H1 (cell line): ENCODE results near the gene RIF1. TPM values are rescaled to one million over a fixed set of nuclear protein-coding genes. Genes with fewer than 3 reads are reported as not detected.

ENCODE experiments used
- CTCF ChIA-PET: fragments of 300-600 bp; sonication (Branson Sonifier 250); formaldehyde crosslinking; loops from one replicate; lab custom pipeline; 2021; ENCODE audit not compliant: partially characterized antibody; lab: Charles Lee
- POLR2A ChIA-PET: fragments of 300-600 bp; sonication (Branson Sonifier 250); formaldehyde crosslinking; loops from one replicate; lab custom pipeline; 2021; ENCODE audit warnings: inconsistent platforms; ENCODE audit not compliant: partially characterized antibody; lab: Charles Lee
- DNase-seq, 2 experiments: peaks; one replicate each; pipeline versions ENCODE4 v3.0.0 to v3.0.0-alpha.2; 2010 to 2022; ENCODE audit warnings: low spot score in 2 of 2, low read depth in 1 of 2, mixed read lengths in 1 of 2
- FAIRE-seq: peaks from 2 replicates; lab custom pipeline; 2011; peaks lifted over from hg19 to GRCh38; lab: Jason Lieb, UNC
- H2AFZ ChIP-seq: 2 replicates; pipeline ENCODE4 v1.8.1; 2012; ENCODE audit warnings: low read length, inconsistent platforms
- H2AK5ac ChIP-seq: 2 replicates; pipeline ENCODE4 v1.6.1; 2013; ENCODE audit warnings: low read depth, low read length
- H2BK120ac ChIP-seq: replicated peaks from 2 replicates; pipeline ENCODE3; 2013; ENCODE audit warnings: low read depth, low read length, inconsistent platforms
- H2BK12ac ChIP-seq: 2 replicates; pipeline ENCODE4 v1.6.1; 2013; ENCODE audit warnings: low read depth, low read length
- H2BK15ac ChIP-seq: 2 replicates; pipeline ENCODE4 v1.6.1; 2013; ENCODE audit warnings: low read length
- H2BK20ac ChIP-seq: 2 replicates; pipeline ENCODE4 v1.6.1; 2013; ENCODE audit warnings: low read length
- H2BK5ac ChIP-seq: 2 replicates; pipeline ENCODE4 v1.6.1; 2013; ENCODE audit warnings: low read depth, low read length
- H3K14ac ChIP-seq: 2 replicates; pipeline ENCODE4 v1.6.1; 2013; ENCODE audit warnings: inconsistent platforms; ENCODE audit not compliant: insufficient read length
- H3K18ac ChIP-seq: 2 replicates; pipeline ENCODE4 v1.6.1; 2013; ENCODE audit warnings: low read length; ENCODE audit errors: extremely low read depth
- H3K23ac ChIP-seq: 2 replicates; pipeline ENCODE4 v1.6.1; 2013; ENCODE audit warnings: inconsistent platforms; ENCODE audit not compliant: insufficient read length
- H3K23me2 ChIP-seq: 2 replicates; pipeline ENCODE4 v1.6.1; 2013; ENCODE audit warnings: low read depth, low read length
- H3K27ac ChIP-seq: 2 replicates; pipeline ENCODE4 v1.6.1; 2011; ENCODE audit warnings: low read depth, low read length, inconsistent platforms
- H3K27me3 ChIP-seq, 4 experiments: replicated peaks in 1 of 4; 1 replicate in 1 of 4; 2 replicates in 3 of 4; pipeline versions ENCODE4 v1.6.1 to v1.8.1; 2011 to 2013; ENCODE audit warnings: low read length in 3 of 4, mild to moderate bottlenecking in 3 of 4, inconsistent platforms in 2 of 4, mixed read lengths in 2 of 4, moderate library complexity in 1 of 4; ENCODE audit not compliant: control insufficient read depth in 3 of 4, insufficient read depth in 3 of 4; ENCODE audit errors: extremely low read depth in 1 of 4
- H3K36me3 ChIP-seq, 4 experiments: 2 replicates each; pipeline versions ENCODE4 v1.6.1 to v1.8.1; 2011 to 2013; ENCODE audit warnings: mild to moderate bottlenecking in 4 of 4, low read length in 3 of 4, moderate library complexity in 2 of 4, control low read depth in 1 of 4, inconsistent platforms in 1 of 4; ENCODE audit not compliant: insufficient read depth in 4 of 4, control insufficient read depth in 2 of 4
- H3K4ac ChIP-seq: replicated peaks from 2 replicates; pipeline ENCODE3; 2013; ENCODE audit warnings: low read length, low read depth, mixed read lengths, inconsistent platforms; ENCODE audit not compliant: insufficient read length
- H3K4me1 ChIP-seq, 4 experiments: replicated peaks in 1 of 4; 1 replicate in 1 of 4; 2 replicates in 3 of 4; pipeline versions ENCODE4 v1.6.1 to v1.8.1; 2011 to 2013; ENCODE audit warnings: low read length in 3 of 4, inconsistent platforms in 2 of 4, mixed read lengths in 1 of 4; ENCODE audit not compliant: insufficient read depth in 4 of 4, control insufficient read depth in 3 of 4
- H3K4me2 ChIP-seq, 2 experiments: 2 replicates each; pipeline versions ENCODE4 v1.6.1 to v1.8.1; 2011 to 2013; ENCODE audit warnings: low read depth in 2 of 2, low read length in 2 of 2, control low read depth in 1 of 2, inconsistent platforms in 1 of 2, mild to moderate bottlenecking in 1 of 2; ENCODE audit not compliant: insufficient read depth in 1 of 2
- H3K4me3 ChIP-seq, 4 experiments: fragments of 200-600, 300-600 bp in 1 of 4; sonication (generic), shearing (Covaris generic), sonication (Bioruptor Twin) in 1 of 4; 2 replicates each; pipeline versions ENCODE4 v1.5.1 to v1.8.1; 2011 to 2016; ENCODE audit warnings: low read length in 4 of 4, low read depth in 3 of 4, control low read depth in 2 of 4, inconsistent platforms in 2 of 4, mild to moderate bottlenecking in 2 of 4, mixed read lengths in 1 of 4, moderate library complexity in 1 of 4; ENCODE audit not compliant: insufficient read depth in 2 of 4; ENCODE audit errors: extremely low read depth in 1 of 4
- H3K56ac ChIP-seq: replicated peaks from 2 replicates; pipeline ENCODE3; 2013; ENCODE audit warnings: low read depth, mild to moderate bottlenecking, mixed read lengths, low read length, inconsistent platforms; ENCODE audit not compliant: insufficient read length
- H3K79me1 ChIP-seq: 2 replicates; pipeline ENCODE4 v1.6.1; 2013; ENCODE audit warnings: low read depth, low read length, control low read depth
- H3K79me2 ChIP-seq, 2 experiments: 2 replicates each; pipeline versions ENCODE4 v1.6.1 to v1.8.1; 2012 to 2013; ENCODE audit warnings: low read length in 2 of 2, mild to moderate bottlenecking in 2 of 2, inconsistent platforms in 1 of 2; ENCODE audit not compliant: insufficient read depth in 2 of 2, control insufficient read depth in 1 of 2
- H3K9ac ChIP-seq, 4 experiments: replicated peaks in 1 of 4; 1 replicate in 1 of 4; 2 replicates in 3 of 4; pipeline versions ENCODE4 v1.6.1 to v1.8.1; 2011 to 2013; ENCODE audit warnings: low read depth in 3 of 4, low read length in 3 of 4, control low read depth in 2 of 4, mild to moderate bottlenecking in 2 of 4, moderate library complexity in 2 of 4, inconsistent platforms in 1 of 4; ENCODE audit errors: extremely low read depth in 1 of 4
- H3K9me3 ChIP-seq, 2 experiments: 2 replicates each; pipeline versions ENCODE4 v1.6.1 to v1.8.1; 2012 to 2013; ENCODE audit warnings: mild to moderate bottlenecking in 2 of 2, moderate library complexity in 2 of 2, control low read depth in 1 of 2, inconsistent platforms in 1 of 2, low read depth in 1 of 2, low read length in 1 of 2, mixed read lengths in 1 of 2; ENCODE audit not compliant: insufficient read depth in 2 of 2
- H4K20me1 ChIP-seq, 2 experiments: replicated peaks in 1 of 2; 2 replicates each; pipeline versions ENCODE3 to v1.8.1; 2011 to 2013; ENCODE audit warnings: inconsistent platforms in 2 of 2, low read length in 2 of 2, mild to moderate bottlenecking in 1 of 2; ENCODE audit not compliant: insufficient read depth in 2 of 2, control insufficient read depth in 1 of 2
- H4K5ac ChIP-seq: 2 replicates; pipeline ENCODE4 v1.6.1; 2013; ENCODE audit warnings: low read length, low read depth, mixed read lengths, inconsistent platforms; ENCODE audit not compliant: insufficient read length
- H4K8ac ChIP-seq: 2 replicates; pipeline ENCODE4 v1.8.0; 2013; ENCODE audit warnings: mild to moderate bottlenecking, moderate library complexity, low read length, inconsistent platforms; ENCODE audit not compliant: insufficient read depth; ENCODE audit errors: extremely low read depth
- H4K91ac ChIP-seq: replicated peaks from 2 replicates; pipeline ENCODE3; 2013; ENCODE audit warnings: low read length, mixed read lengths, inconsistent platforms; ENCODE audit not compliant: insufficient read length
- ASH2L ChIP-seq: fragments of 200-600, 300-600 bp; sonication (generic); IDR thresholded peaks from one replicate; pipeline ENCODE4 v1.7.1; 2017; ENCODE audit warnings: low read length
- CBX5 ChIP-seq: fragments of 300-800, 300-1000 bp; sonication (generic); IDR thresholded peaks from 2 replicates; pipeline ENCODE4 v1.7.1; 2016; ENCODE audit warnings: antibody characterized with exemption, low read length, low read depth
- CBX8 ChIP-seq: fragments of 300-800, 300-1000 bp; sonication (generic); IDR thresholded peaks from 2 replicates; pipeline ENCODE4 v1.7.1; 2016; ENCODE audit warnings: low read depth, low read length, borderline replicate concordance
- CHD1 ChIP-seq: IDR thresholded peaks from 2 replicates; pipeline ENCODE4 v1.6.1; 2012; ENCODE audit warnings: low read depth, low read length, improper control_type of control experiment
- E2F6 ChIP-seq: IDR thresholded peaks from 2 replicates; pipeline ENCODE4 v1.6.1; 2012; ENCODE audit warnings: inconsistent platforms
- EGR1 ChIP-seq: IDR thresholded peaks from 2 replicates; pipeline ENCODE4 v1.6.1; 2011; ENCODE audit warnings: low read depth, low read length, borderline replicate concordance
- EP300 ChIP-seq, 2 experiments: IDR thresholded peaks; 1 replicate in 1 of 2; 2 replicates in 1 of 2; pipeline ENCODE4 v1.6.1; 2011 to 2012; ENCODE audit warnings: low read depth in 2 of 2, low read length in 2 of 2, mild to moderate bottlenecking in 2 of 2, borderline replicate concordance in 1 of 2, inconsistent platforms in 1 of 2, moderate library complexity in 1 of 2
- NANOG ChIP-seq: IDR thresholded peaks from 2 replicates; pipeline ENCODE4 v1.6.1; 2011; ENCODE audit warnings: low read length, low read depth, mild to moderate bottlenecking, inconsistent platforms; ENCODE audit not compliant: insufficient read depth, poor library complexity, severe bottlenecking
- POU5F1 ChIP-seq: IDR thresholded peaks from 2 replicates; pipeline ENCODE4 v1.6.1; 2011; ENCODE audit warnings: low read depth, mild to moderate bottlenecking, low read length, moderate library complexity
- RAD21 ChIP-seq, 2 experiments: IDR thresholded peaks in 1 of 2; conservative IDR thresholded peaks in 1 of 2; 2 replicates each; pipeline ENCODE4 v1.6.1; 2011; ENCODE audit warnings: low read depth in 2 of 2, low read length in 2 of 2, improper control_type of control experiment in 1 of 2, inconsistent platforms in 1 of 2, mild to moderate bottlenecking in 1 of 2, moderate library complexity in 1 of 2
- RFX5 ChIP-seq: IDR thresholded peaks from 2 replicates; pipeline ENCODE4 v1.6.1; 2011; ENCODE audit warnings: low read depth, low read length, improper control_type of control experiment, borderline replicate concordance
- SIX5 ChIP-seq: IDR thresholded peaks from 2 replicates; pipeline ENCODE4 v1.6.1; 2011; ENCODE audit warnings: mild to moderate bottlenecking, low read depth, low read length
- WGBS, 2 experiments: shearing (Covaris generic) in 1 of 2; methylation state at CpG; one replicate each; pipeline versions ENCODE4 v1.1.6 to v1.1.7; 2013 to 2015; ENCODE audit warnings: low lambda C conversion rate in 2 of 2, mixed read lengths in 2 of 2, inconsistent platforms in 1 of 2, low coverage in 1 of 2, missing lambda C conversion rate in 1 of 2; ENCODE audit not compliant: insufficient replicate concordance in 2 of 2, insufficient coverage in 1 of 2, insufficient read length in 1 of 2; ENCODE audit errors: extremely low coverage in 1 of 2, missing lambda C conversion rate in 1 of 2; 5-methylcytosine and 5-hydroxymethylcytosine counted together
- polyA plus RNA-seq, 7 experiments: library from polyadenylated mRNA; depleted of rRNA in 3 of 7; stranded (reverse) in 5 of 7; unstranded in 2 of 7; fragments of >200 nt in 5 of 7; fragments of 200-250 nt in 2 of 7; gene quantifications; 1 replicate in 5 of 7; 2 replicates in 1 of 7; 4 replicates in 1 of 7; pipeline versions ENCODE4 v1.2.1 to v1.2.3, GENCODE V29; 2011 to 2013; ENCODE audit warnings: missing spikeins in 2 of 7, mixed read lengths in 2 of 7
- total RNA-seq: library from RNA; stranded (reverse); fragmentation: NEBNext Ultra II Directional; extraction: Animal tissue kit (Norgen Biotek cat#: 25700); gene quantifications from 2 replicates; pipeline ENCODE4 v1.2.1, GENCODE V29; 2021

Gene RIF1
- total and polyA plus RNA-seq, 2 of the 8 experiments (the other 6 are each of a cell fraction or from before 2014, with no cell fraction given): 9.5 to 104 TPM

GRCh38 chr2:151401149-151401548, 8.6 kb upstream of the RIF1 start:
- WGBS, 2 experiments: 99% methylated on average over 5 of the region's 5 CpGs; no CpG with 5 or more reads in 1 of the 2 experiments
- Histone ChIP-seq H4K5ac (no peak overlapping the region), H2BK20ac (no peak overlapping the region), H3K9me3 (no peaks in the 10 kb centered on the region), H3K56ac (no peak overlapping the region), H2BK12ac (no peak overlapping the region), H4K20me1 (no peaks in the 10 kb centered on the region), H4K8ac (no peak overlapping the region), H2BK5ac (no peak overlapping the region), H2BK15ac (no peak overlapping the region), H3K14ac (no peak overlapping the region), H3K9ac (no peak overlapping the region), H3K79me1 (no peaks in the 10 kb centered on the region), H3K4ac (no peak overlapping the region), H3K27me3 (no peaks in the 10 kb centered on the region), H3K27ac (no peak overlapping the region), H3K23me2 (no peaks in the 10 kb centered on the region), H3K4me1 (no peaks in the 10 kb centered on the region), H2AFZ (no peak overlapping the region), H3K79me2 (no peaks in the 10 kb centered on the region), H4K91ac (no peak overlapping the region), H2BK120ac (no peak overlapping the region), H3K23ac (no peak overlapping the region), H3K36me3 (no peaks in the 10 kb centered on the region), H3K4me2 (no peak overlapping the region), H3K18ac (no peak overlapping the region), H2AK5ac (no peak overlapping the region), H3K4me3 (no peak overlapping the region)
- ChIA-PET POLR2A (interaction anchor here (1.2 kb wide), 1 partner anchor 9 kb away, joined by 4 read pairs; the partner anchor contains the start of gene RIF1), CTCF (interaction anchor here (0.6 kb wide), 1 partner anchor 144 kb away, joined by 3 read pairs; no protein-coding TSS in a partner anchor)
- no peak for FAIRE-seq
- no peak for DNase-seq
- TF ChIP-seq RAD21 (IDR thresholded peaks at IDR 0.05 in 1 of 2, conservative IDR thresholded peaks at IDR 0.05 in 1 of 2; ENCODE audit: low read depth in 2 of 2, low read length in 2 of 2) (no peak), ASH2L (no peak), SIX5 (no peak), EGR1 (no peak), POU5F1 (no peak), RFX5 (no peak), E2F6 (no peak), CHD1 (no peak), CBX5 (no peak), EP300 (IDR thresholded peaks at IDR 0.05; ENCODE audit: borderline replicate concordance in 1 of 2, low read depth in 2 of 2, low read length in 2 of 2) (no peak), CBX8 (no peak), NANOG (no peak)
